Uterus (tissue), 4 donors: ENCODE results near the gene VWA1. TPM values are rescaled to one million over a fixed set of nuclear protein-coding genes. Genes with fewer than 3 reads are reported as not detected.
"Not testable (repeated sequence)": the region's sequence is repeated elsewhere in the genome, so short reads cannot be mapped to it uniquely, and the experiment has no call there.

Experiments
- DNase-seq, 2 donors: peaks; one replicate each; pipeline ENCODE4 v3.0.0-alpha.2; 2019 to 2020
- H3K27ac ChIP-seq, 2 donors: fragments of 200-600 bp; sonication (generic); 1 replicate in 1 of 2; 2 replicates in 1 of 2; pipeline ENCODE4 v1.5.1; 2016 to 2018
- H3K27me3 ChIP-seq, 2 donors: fragments of 200-600 bp; sonication (generic); one replicate each; pipeline ENCODE4 v1.5.1; 2018 to 2019; ENCODE audit warnings: control low read depth in 1 of 2
- H3K36me3 ChIP-seq, 2 donors: fragments of 200-600 bp; sonication (generic); one replicate each; pipeline ENCODE4 v1.5.1; 2019; ENCODE audit warnings: control low read depth in 1 of 2
- H3K4me1 ChIP-seq, 2 donors: fragments of 200-600 bp; sonication (generic); one replicate each; pipeline ENCODE4 v1.5.1; 2018 to 2019; ENCODE audit warnings: control low read depth in 1 of 2
- H3K4me3 ChIP-seq, 2 donors: fragments of 200-600 bp; sonication (generic); 1 replicate in 1 of 2; 2 replicates in 1 of 2; pipeline ENCODE4 v1.5.1; 2018 to 2019; ENCODE audit warnings: mild to moderate bottlenecking in 1 of 2
- H3K9me3 ChIP-seq, 2 donors: fragments of 200-600 bp; sonication (generic); one replicate each; pipeline ENCODE4 v1.5.1; 2019; ENCODE audit warnings: control low read depth in 1 of 2
- POLR2A ChIP-seq, 2 donors: fragments of 450-650 bp; IDR thresholded peaks; one replicate each; pipeline ENCODE4 v1.6.1; 2016; ENCODE audit warnings: antibody characterized with exemption in 2 of 2, mild to moderate bottlenecking in 1 of 2, moderate library complexity in 1 of 2
- intact Hi-C: fragments of 100-400 bp; cut with DNase I; formaldehyde crosslinking; loops from one replicate; pipeline ENCODE4 v1.15.1; 2023; ENCODE audit warnings: low total_unique reads
- total RNA-seq, 4 donors: library from RNA; depleted of rRNA in 3 of 4; stranded (reverse); fragments of >200 nt in 3 of 4; gene quantifications; one replicate each; pipeline versions ENCODE4 v1.1.0 to v1.2.4, GENCODE V29; 2014 to 2023
- TF ChIP-seq, protein P1 (sequence below), 4 experiments: fragments of 200-600 bp in 2 of 4; fragments of 450-650 bp in 2 of 4; sonication (generic) in 2 of 4; IDR thresholded peaks; one replicate each; pipeline ENCODE4 v1.5.1; 2016 to 2019; ENCODE audit warnings: antibody characterized with exemption in 4 of 4, mild to moderate bottlenecking in 2 of 4, moderate library complexity in 1 of 4
- donor health status: DM: yes; HTN: yes; CAD: no.

Gene VWA1
- total RNA-seq, 4 donors from 2014 or later, result 15.6 to 67.1 (median 47.1) TPM

GRCh38 chr1:1440262-1441001 is 4.9 kb downstream of the VWA1 start:
- TF ChIP-seq, protein P1, sequence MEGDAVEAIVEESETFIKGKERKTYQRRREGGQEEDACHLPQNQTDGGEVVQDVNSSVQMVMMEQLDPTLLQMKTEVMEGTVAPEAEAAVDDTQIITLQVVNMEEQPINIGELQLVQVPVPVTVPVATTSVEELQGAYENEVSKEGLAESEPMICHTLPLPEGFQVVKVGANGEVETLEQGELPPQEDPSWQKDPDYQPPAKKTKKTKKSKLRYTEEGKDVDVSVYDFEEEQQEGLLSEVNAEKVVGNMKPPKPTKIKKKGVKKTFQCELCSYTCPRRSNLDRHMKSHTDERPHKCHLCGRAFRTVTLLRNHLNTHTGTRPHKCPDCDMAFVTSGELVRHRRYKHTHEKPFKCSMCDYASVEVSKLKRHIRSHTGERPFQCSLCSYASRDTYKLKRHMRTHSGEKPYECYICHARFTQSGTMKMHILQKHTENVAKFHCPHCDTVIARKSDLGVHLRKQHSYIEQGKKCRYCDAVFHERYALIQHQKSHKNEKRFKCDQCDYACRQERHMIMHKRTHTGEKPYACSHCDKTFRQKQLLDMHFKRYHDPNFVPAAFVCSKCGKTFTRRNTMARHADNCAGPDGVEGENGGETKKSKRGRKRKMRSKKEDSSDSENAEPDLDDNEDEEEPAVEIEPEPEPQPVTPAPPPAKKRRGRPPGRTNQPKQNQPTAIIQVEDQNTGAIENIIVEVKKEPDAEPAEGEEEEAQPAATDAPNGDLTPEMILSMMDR (IDR thresholded peaks at IDR 0.05), result no peak
- TF ChIP-seq POLR2A (IDR thresholded peaks at IDR 0.05), result no peak
- no peak overlapping the region for H3K4me3 ChIP-seq
- peak in 1 of 2 donors; percentile 23 for DNase-seq
- H3K9me3 ChIP-seq, result no peaks in the 10 kb centered on the region
- no peaks in the 10 kb centered on the region for H3K27me3 ChIP-seq
- intact Hi-C loops, result no loop called here
- no peak overlapping the region for H3K27ac ChIP-seq
- no peaks in the 10 kb centered on the region for H3K36me3 ChIP-seq
- H3K4me1 ChIP-seq, result peaks cover 4 to 14% of the 10 kb centered on the region in 2 donors

GRCh38 chr1:1441002-1441888 is 5.8 kb downstream of the VWA1 start:
- intact Hi-C loops, result no loop called here
- peaks cover 4 to 8% of the 10 kb centered on the region in 2 donors for H3K4me1 ChIP-seq
- H3K4me3 ChIP-seq, result no peak overlapping the region
- H3K27ac ChIP-seq, result no peak overlapping the region
- H3K27me3 ChIP-seq, result no peaks in the 10 kb centered on the region
- TF ChIP-seq, protein P1 (IDR thresholded peaks at IDR 0.05), result peak; percentile 84 to 91 (median 86)
- TF ChIP-seq POLR2A (IDR thresholded peaks at IDR 0.05), result no peak
- no peaks in the 10 kb centered on the region for H3K36me3 ChIP-seq
- no peaks in the 10 kb centered on the region for H3K9me3 ChIP-seq
- DNase-seq, result peak in 1 of 2 donors; percentile 55

GRCh38 chr1:1442069-1442770 is 6.7 kb downstream of the VWA1 start:
- TF ChIP-seq POLR2A (IDR thresholded peaks at IDR 0.05), result no peak
- TF ChIP-seq, protein P1 (IDR thresholded peaks at IDR 0.05), result no peak
- no peaks in the 10 kb centered on the region for H3K27me3 ChIP-seq
- H3K4me3 ChIP-seq, result no peak overlapping the region
- H3K4me1 ChIP-seq, result peaks cover 0 to 4% of the 10 kb centered on the region in 2 donors
- intact Hi-C loops, result no loop called here
- peak in 1 of 2 donors; percentile 16 for DNase-seq
- no peak overlapping the region for H3K27ac ChIP-seq
- H3K36me3 ChIP-seq, result no peaks in the 10 kb centered on the region
- no peaks in the 10 kb centered on the region for H3K9me3 ChIP-seq

GRCh38 chr1:1446631-1447030 is 11.1 kb downstream of the VWA1 start:
- H3K36me3 ChIP-seq, intact Hi-C loops, H3K4me3 ChIP-seq, H3K4me1 ChIP-seq, H3K9me3 ChIP-seq, H3K27me3 ChIP-seq, H3K27ac ChIP-seq, DNase-seq: not testable (repeated sequence)

DNA sequence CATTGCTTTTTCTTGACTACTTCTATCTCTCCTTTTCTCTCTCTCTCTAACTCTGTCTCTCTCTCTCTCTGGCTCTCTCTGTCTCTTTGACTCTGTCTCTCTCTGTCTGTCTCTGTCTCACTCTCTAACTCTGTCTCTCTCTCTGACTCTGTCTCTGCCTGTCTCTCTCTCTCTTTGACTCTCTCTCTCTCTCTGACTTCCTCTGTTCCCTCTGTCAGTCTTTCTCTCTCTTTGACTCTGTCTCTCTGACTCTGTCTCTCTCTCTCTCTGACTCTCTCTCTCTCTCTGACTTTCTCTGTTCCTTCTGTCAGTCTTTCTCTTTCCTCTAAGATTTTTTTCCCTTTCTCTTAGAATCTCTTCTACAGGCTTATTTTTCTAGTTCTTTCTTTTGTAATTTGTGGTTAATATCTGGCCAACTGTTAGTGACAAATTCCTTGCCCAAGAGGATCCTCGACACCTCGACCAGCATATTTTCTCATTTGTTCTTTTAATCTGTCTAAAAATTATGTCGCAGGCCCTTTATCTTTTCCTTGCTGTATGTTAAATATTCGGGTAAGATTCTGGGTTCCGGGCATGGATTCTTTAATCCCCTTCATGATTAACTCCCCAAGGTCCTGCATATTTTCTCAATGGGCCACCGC is 13.7 kb downstream of the VWA1 start, which contains the start of gene ATAD3C:
ATAD3C (plus strand) TSS at position 591 of the 641 bp plus-strand sequence. CDS start 995 bp downstream, outside the sequence.
- Histone ChIP-seq H3K4me1 (no peaks in the 10 kb centered on the region), H3K4me3 (no peak within 1 kb of the TSS), H3K9me3 (no peaks in the 10 kb centered on the region), H3K36me3 (no peaks in the 10 kb centered on the region), H3K27me3 (no peaks in the 10 kb centered on the region), H3K27ac (no peak within 1 kb of the TSS)
- DNase-seq, result no peak
- intact Hi-C loops, result no loop called here
- TF ChIP-seq, protein P1 (IDR thresholded peaks at IDR 0.05), result no peak

GRCh38 chr1:1450616-1451015 is 15.1 kb downstream of the VWA1 start:
- H3K27ac ChIP-seq, H3K4me3 ChIP-seq, H3K36me3 ChIP-seq, intact Hi-C loops, H3K27me3 ChIP-seq, H3K9me3 ChIP-seq, DNase-seq, H3K4me1 ChIP-seq: not testable (repeated sequence)
